GM12874 (cell line): Measurements from ENCODE around the gene TOP3B.

ENCODE experiments used
- TF ChIP-seq, protein P1 (sequence below): IDR thresholded peaks from 2 replicates; pipeline ENCODE4 v1.5.1; 2011; ENCODE audit warnings: low read depth, mild to moderate bottlenecking, control low read depth, low read length, moderate library complexity; ENCODE audit not compliant: insufficient read depth

TOP3B gene

DNA sequence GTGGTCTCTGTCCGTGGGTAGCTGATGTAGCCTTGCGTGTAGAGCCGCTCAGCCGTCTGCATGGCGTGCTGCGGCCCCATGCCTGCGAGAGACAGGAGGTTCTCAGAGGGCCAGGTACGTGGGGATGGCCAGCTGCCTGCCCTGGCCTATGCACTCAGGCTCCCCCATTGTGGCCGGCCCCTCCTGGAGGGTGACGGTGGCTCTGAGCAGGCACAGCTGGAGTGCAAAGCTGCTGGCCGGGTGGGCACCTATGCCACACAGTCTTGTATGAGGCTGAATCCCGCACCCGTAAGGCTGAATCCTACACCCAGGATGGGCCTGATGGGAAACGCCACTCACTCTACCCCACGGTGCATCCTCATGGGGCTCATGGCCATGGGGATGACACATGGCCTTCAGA lies 18.4 kb downstream of the TOP3B start:
- TF ChIP-seq, protein P1, sequence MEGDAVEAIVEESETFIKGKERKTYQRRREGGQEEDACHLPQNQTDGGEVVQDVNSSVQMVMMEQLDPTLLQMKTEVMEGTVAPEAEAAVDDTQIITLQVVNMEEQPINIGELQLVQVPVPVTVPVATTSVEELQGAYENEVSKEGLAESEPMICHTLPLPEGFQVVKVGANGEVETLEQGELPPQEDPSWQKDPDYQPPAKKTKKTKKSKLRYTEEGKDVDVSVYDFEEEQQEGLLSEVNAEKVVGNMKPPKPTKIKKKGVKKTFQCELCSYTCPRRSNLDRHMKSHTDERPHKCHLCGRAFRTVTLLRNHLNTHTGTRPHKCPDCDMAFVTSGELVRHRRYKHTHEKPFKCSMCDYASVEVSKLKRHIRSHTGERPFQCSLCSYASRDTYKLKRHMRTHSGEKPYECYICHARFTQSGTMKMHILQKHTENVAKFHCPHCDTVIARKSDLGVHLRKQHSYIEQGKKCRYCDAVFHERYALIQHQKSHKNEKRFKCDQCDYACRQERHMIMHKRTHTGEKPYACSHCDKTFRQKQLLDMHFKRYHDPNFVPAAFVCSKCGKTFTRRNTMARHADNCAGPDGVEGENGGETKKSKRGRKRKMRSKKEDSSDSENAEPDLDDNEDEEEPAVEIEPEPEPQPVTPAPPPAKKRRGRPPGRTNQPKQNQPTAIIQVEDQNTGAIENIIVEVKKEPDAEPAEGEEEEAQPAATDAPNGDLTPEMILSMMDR = no peak

DNA sequence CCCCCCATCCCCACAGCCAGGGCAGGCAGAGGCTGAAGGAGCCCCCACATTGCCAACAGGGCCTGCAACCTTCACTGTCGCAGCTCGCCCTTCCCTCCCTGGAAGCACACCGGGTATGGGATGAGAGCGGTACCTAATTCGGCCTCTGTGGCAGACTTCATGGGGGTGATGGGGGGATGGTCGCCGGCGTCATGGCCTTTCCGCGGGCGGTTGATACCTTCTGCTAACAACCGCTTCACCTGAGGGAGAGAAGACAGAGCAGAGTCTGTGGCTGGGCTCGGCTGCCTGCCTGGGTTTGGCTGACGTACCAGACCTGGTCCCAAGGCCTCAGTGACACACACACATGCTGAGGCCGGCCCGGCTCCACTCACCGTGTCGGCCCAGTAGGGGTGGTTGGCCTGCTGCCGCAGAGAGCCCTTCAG lies 18.8 kb downstream of the TOP3B start:
- TF ChIP-seq, protein P1 = no peak

DNA sequence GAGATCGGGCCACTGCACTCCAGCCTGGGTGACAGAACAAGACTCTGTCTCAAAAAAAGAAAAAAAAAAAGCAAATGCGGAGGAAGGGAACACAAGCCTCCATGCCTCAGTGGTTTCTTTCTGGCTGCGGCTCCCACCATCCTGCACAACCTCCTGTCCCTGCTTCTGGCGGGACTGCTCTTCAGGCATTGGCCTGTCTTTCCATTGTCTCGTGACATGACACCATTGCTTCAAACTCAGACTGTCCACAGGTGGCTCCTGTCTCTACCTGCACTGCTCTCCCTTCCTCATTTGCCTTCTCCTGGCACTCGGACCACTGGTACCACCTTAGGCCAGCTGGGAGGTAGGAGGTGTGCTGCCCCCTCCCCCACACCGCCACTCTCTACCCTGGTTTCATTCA lies 19.3 kb downstream of the TOP3B start:
- TF ChIP-seq, protein P1 = no peak

DNA sequence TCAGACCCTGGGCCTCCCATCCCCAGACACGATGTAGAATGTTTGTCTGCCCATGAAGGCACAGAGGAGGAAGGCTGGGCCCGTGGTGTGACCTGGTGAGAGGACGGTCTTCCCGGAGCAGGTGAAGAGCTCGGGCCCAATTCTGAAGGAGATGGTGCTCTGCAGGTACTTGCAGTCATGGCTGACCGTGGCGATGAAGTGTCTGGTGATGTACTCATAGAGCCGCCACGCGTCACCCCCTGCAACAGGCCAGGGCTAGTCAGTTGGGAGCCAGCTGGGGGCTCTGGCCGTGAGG lies 20.0 kb downstream of the TOP3B start:
- TF ChIP-seq, protein P1 = no peak

DNA sequence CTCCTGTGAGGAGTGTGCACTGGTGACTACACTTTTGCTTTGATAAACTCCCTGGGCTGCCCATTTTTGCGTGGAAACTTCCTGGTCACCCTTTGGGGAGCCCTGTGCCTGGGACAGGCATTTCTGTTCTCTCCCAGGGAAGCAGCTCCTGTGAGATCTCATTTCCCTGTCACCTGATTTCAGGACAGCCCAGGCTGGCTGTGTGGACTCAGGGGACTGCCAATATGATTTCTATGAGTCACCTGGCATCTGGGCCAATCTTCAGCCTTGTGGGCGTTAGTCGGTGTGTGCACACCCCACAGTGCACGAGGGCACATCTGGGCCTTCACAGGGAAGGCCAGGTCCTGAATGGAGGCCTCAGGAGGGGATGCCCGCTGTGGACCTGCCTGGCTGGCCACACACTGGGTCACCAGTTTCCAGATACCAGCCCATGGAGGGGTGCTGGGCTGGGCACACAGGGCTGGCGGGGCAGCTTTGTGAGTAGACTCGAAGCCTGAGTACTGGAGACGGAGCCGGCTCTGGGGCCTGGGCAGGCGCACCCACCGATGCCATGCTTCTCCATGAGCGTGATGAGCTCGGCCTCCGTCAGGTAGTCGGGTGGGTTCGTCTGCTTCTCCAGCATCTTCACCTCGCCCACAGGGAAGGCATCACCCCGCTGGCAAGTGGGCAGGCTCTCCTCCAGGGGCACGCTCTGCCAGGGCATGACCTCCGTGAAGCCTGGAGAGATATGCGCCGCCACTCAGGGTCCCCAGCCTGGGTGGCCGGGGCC lies 20.5 kb downstream of the TOP3B start:
- TF ChIP-seq, protein P1 = no peak

DNA sequence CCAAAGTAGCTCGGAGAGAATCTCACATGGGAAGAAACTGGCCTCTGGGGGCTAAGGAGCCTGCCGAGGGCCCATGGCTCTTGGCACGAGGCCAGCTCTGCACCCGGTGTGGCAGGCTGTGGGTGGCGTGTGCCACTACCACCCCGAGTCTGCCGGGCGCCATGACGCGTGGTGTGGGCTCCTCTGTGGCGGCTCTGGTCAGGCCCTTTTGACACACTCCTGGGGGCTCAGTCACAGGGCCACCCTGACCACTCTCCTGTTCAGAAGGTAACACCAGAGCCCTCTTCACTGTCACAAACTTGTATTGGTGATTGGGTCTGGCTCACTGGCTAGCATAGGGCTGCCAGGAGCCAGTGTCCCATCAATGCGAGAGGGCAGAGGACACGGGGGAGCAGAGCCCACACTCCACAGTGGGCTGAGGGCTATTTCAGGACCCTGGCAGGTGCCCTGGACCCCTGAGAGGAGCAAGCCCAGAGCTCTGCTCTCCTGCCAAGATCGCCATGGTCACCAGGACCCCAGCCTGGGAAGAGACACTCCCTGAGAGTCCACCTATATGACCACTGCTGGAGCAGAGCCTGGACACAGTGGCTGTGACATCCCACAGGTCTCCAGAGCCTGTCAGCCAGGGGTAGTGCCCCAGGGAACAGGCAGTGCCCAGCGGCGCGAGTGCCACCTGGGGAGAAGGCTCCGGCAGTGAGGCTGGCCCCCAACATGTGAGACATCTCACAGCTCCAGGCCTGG lies 21.3 kb downstream of the TOP3B start:
- TF ChIP-seq, protein P1 = no peak

DNA sequence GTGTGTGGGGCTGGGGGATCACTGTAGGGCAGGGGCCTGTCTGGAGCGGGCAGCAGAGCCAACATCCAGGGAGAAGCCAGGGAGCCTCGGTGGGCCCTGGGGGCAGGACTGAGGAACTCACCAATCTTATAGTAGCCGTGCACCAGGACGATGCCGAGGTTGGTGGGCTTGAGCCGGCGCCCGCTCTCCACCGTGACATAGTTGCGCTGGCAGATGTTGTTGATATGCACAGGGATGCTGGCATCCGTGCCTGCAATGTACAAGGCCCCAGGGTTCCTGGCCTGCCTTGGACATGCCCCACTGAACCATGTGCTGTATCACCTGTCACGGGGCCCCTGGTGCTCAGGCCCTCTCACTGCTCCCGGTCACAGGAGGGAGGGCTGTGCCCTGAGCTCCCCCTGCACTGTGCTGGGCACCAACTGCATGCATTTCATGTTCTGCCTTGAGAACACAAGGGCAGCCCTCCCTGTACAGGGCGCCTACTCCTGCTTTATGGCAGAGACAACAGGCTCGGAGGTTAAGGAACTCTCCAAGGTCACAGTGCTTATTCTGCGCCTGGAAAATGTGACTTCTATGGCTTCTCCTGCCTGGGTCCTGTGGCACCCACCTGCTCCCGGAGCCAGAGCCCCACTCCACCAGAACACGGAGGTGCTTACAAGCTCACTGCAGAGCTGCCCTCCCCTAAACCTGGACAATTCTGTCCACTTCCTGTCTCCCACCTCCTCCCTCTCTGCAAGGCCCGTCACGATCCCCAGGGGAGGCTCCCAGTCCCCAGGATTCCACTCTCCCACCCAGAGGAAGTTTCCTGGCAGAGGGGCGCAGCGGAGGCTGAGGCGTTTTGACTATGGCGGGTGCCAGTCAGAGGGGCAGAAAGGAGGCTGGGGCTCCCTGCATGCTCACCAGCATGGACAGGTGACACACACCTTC lies 22.1 kb downstream of the TOP3B start:
- TF ChIP-seq, protein P1 = no peak
